22Rv1 (cell line): ENCODE measurements around the gene NRN1L.
A peak's percentile ranks its signal among the peaks of the same experiment; 100 is the strongest.

ENCODE experiments used
- H3K27ac ChIP-seq: fragments of 450-650 bp; 2 replicates; pipeline ENCODE4 v1.5.1; 2017
- ZFX ChIP-seq: fragments of 450-650 bp; IDR thresholded peaks from 2 replicates; pipeline ENCODE4 v1.6.1; 2017; ENCODE audit warnings: antibody characterized with exemption, borderline replicate concordance
- TF ChIP-seq, protein P1 (sequence below): fragments of 450-650 bp; IDR thresholded peaks from 2 replicates; pipeline ENCODE4 v1.5.1; 2017; ENCODE audit warnings: mild to moderate bottlenecking

NRN1L gene

GRCh38 chr16:67872131-67872630 lies 12.5 kb upstream of the NRN1L start:
- H3K27ac ChIP-seq = peak overlapping the region; percentile 72
- TF ChIP-seq ZFX = no peak
- TF ChIP-seq, protein P1, sequence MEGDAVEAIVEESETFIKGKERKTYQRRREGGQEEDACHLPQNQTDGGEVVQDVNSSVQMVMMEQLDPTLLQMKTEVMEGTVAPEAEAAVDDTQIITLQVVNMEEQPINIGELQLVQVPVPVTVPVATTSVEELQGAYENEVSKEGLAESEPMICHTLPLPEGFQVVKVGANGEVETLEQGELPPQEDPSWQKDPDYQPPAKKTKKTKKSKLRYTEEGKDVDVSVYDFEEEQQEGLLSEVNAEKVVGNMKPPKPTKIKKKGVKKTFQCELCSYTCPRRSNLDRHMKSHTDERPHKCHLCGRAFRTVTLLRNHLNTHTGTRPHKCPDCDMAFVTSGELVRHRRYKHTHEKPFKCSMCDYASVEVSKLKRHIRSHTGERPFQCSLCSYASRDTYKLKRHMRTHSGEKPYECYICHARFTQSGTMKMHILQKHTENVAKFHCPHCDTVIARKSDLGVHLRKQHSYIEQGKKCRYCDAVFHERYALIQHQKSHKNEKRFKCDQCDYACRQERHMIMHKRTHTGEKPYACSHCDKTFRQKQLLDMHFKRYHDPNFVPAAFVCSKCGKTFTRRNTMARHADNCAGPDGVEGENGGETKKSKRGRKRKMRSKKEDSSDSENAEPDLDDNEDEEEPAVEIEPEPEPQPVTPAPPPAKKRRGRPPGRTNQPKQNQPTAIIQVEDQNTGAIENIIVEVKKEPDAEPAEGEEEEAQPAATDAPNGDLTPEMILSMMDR = no peak

DNA sequence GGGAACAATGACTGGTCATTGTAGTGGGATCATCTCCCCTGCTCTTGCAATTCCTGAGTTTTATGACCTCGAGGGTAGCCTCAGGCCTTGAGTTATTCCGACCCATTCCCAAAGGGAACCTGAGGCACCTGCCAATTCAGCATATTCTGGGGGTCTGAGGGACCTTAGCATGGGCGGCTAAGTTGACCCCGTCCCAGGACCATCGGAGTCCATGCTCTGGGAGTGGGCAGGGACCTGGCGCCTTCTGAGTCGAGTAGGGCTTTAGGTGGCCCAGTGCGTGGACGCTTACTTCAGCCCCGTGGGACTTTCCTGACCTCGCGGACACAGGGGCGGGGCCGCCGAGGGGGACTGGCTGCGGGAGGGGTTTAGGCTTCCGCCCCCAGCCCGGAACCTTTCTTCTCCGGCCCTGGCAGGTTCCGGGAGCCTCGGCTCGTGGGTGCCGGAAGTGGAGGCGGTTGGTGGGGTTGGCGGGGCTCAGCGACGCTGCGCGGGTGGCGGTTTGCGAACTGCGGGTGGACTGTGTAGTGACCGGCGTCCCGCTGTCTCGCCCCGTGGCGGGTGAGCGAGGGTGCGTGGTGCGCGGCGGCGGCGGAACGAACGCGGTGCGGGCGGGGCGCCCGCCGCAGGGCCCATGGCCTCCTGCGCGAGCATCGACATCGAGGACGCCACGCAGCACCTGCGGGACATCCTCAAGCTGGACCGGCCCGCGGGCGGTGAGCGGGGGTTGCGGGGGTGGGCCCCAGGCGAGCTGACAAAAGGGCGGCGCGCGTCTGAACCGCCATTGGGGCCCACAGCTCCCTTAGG lies 11.9 kb upstream of the NRN1L start, which contains the start of gene EDC4:
Gene EDC4 (plus strand): TSS at position 422 of the 804 bp plus-strand sequence. CDS start 210 bp downstream, at position 632.
- peak within 1 kb of the TSS; percentile 72 for H3K27ac ChIP-seq
- TF ChIP-seq, protein P1 = no peak
- TF ChIP-seq ZFX = no peak

GRCh38 chr16:67873435-67874370 lies 11.0 kb upstream of the NRN1L start:
- H3K27ac ChIP-seq = peak overlapping the region; percentile 72
- no peak for TF ChIP-seq ZFX
- TF ChIP-seq, protein P1 = no peak

DNA sequence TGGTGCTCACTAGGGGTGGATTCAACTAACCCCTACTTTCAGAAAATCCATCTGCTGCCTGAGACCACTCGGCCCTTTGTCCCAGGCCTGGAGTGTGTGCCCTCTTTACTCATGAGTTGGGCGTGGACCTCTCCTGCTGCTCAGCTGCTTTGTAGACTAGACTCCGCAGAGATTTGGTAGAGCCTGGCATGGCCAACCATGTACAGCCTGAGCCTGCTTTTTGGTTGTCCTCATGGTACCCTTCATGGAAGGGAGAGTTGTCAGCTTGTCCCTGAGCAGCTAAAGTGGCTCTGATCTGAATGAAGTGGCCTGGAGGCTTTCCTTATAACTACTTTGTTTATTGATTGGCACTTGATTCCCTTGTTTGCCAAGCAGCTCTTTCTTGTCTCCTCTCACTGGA lies 10.3 kb upstream of the NRN1L start:
- peak overlapping the region; percentile 72; the same call in 1 of the 2 replicates for H3K27ac ChIP-seq
- TF ChIP-seq ZFX = no peak
- TF ChIP-seq, protein P1 = no peak

GRCh38 chr16:67877064-67877463 lies 7.6 kb upstream of the NRN1L start:
- TF ChIP-seq ZFX = no peak
- TF ChIP-seq, protein P1 = no peak
- H3K27ac ChIP-seq = no peak overlapping the region

DNA sequence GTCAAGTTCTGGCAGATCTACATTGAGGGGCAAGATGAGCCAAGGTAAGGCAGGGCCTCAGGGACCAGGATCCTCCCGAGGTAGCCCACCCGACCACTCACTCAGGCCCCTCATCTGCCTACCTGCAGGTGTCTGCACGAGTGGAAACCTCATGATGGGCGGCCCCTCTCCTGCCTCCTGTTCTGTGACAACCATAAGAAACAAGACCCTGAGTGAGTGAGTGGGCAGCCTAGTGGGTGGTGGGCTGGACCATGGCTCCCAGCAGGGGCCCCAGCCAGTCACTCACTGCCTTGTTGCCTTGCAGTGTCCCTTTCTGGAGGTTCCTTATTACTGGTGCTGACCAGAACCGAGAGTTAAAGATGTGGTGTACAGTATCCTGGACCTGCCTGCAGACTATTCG lies 6.5 kb upstream of the NRN1L start:
- H3K27ac ChIP-seq = no peak overlapping the region
- TF ChIP-seq, protein P1 = no peak
- no peak for TF ChIP-seq ZFX
